Neuronal stem cell (in vitro differentiated cells): ENCODE data around the gene THSD4.

Source experiments
- DNase-seq: peaks from one replicate; pipeline ENCODE4 v3.0.0-alpha.2; 2013; ENCODE audit warnings: low spot score
- H2AFZ ChIP-seq: one replicate; pipeline ENCODE4 v1.6.1; 2013; ENCODE audit warnings: mild to moderate bottlenecking, low read length, inconsistent platforms
- H2AK5ac ChIP-seq: 2 replicates; pipeline ENCODE4 v1.6.1; 2013; ENCODE audit warnings: low read depth, mild to moderate bottlenecking, inconsistent platforms, low read length, moderate library complexity, mixed read lengths
- H2BK120ac ChIP-seq: 2 replicates; pipeline ENCODE4 v1.6.1; 2013; ENCODE audit warnings: low read depth, mild to moderate bottlenecking, inconsistent platforms, low read length, moderate library complexity, mixed read lengths
- H2BK12ac ChIP-seq: one replicate; pipeline ENCODE4 v1.6.1; 2013; ENCODE audit warnings: low read length, inconsistent platforms
- H2BK15ac ChIP-seq: 2 replicates; pipeline ENCODE4 v1.6.1; 2013; ENCODE audit warnings: mild to moderate bottlenecking, low read length, inconsistent platforms, mixed read lengths
- H2BK5ac ChIP-seq: one replicate; pipeline ENCODE4 v1.6.1; 2013; ENCODE audit warnings: inconsistent platforms, mild to moderate bottlenecking, low read length, moderate library complexity
- H3K14ac ChIP-seq: one replicate; pipeline ENCODE4 v1.6.1; 2013; ENCODE audit warnings: low read length, inconsistent platforms
- H3K18ac ChIP-seq: 2 replicates; pipeline ENCODE4 v1.6.1; 2013; ENCODE audit warnings: low read length, inconsistent platforms
- H3K23ac ChIP-seq: 2 replicates; pipeline ENCODE4 v1.6.1; 2013; ENCODE audit warnings: low read depth, mild to moderate bottlenecking, mixed read lengths, low read length, inconsistent platforms; ENCODE audit not compliant: poor library complexity
- H3K27ac ChIP-seq: replicated peaks from 3 replicates; pipeline ENCODE4 v1.5.1; 2013; ENCODE audit warnings: low read length, inconsistent platforms
- H3K27me3 ChIP-seq, 3 experiments: 2 replicates each; pipeline ENCODE4 v1.6.1; 2013; ENCODE audit warnings: low read length in 3 of 3, mild to moderate bottlenecking in 2 of 3, inconsistent platforms in 1 of 3, low read depth in 1 of 3, mixed read lengths in 1 of 3, moderate library complexity in 1 of 3; ENCODE audit not compliant: control insufficient read depth in 3 of 3, insufficient read depth in 3 of 3
- H3K36me3 ChIP-seq, 2 donors: replicated peaks in 1 of 2; 2 replicates each; pipeline ENCODE4 v1.6.1; 2013; ENCODE audit warnings: low read length in 2 of 2; ENCODE audit not compliant: control insufficient read depth in 2 of 2, insufficient read depth in 2 of 2
- H3K4ac ChIP-seq: 2 replicates; pipeline ENCODE4 v1.6.1; 2013; ENCODE audit warnings: inconsistent platforms, mild to moderate bottlenecking, low read length, moderate library complexity
- H3K4me1 ChIP-seq, 2 donors: 1 replicate in 1 of 2; 2 replicates in 1 of 2; pipeline ENCODE4 v1.6.1; 2013; ENCODE audit warnings: low read length in 2 of 2, low read depth in 1 of 2; ENCODE audit not compliant: control insufficient read depth in 2 of 2, insufficient read depth in 1 of 2
- H3K4me2 ChIP-seq: one replicate; pipeline ENCODE4 v1.6.1; 2013; ENCODE audit warnings: mild to moderate bottlenecking, low read length, inconsistent platforms; ENCODE audit not compliant: insufficient read depth, poor library complexity, severe bottlenecking
- H3K4me3 ChIP-seq, 2 donors: 2 replicates each; pipeline ENCODE4 v1.5.1; 2013; ENCODE audit warnings: low read length in 2 of 2, mild to moderate bottlenecking in 2 of 2, inconsistent platforms in 1 of 2, moderate library complexity in 1 of 2
- H3K79me1 ChIP-seq: one replicate; pipeline ENCODE4 v1.6.1; 2013; ENCODE audit warnings: low read depth, mild to moderate bottlenecking, inconsistent platforms, low read length, moderate library complexity
- H3K9ac ChIP-seq: one replicate; pipeline ENCODE4 v1.6.1; 2013; ENCODE audit warnings: mild to moderate bottlenecking, low read depth, low read length, inconsistent platforms; ENCODE audit not compliant: poor library complexity
- H3K9me3 ChIP-seq, 2 donors: replicated peaks in 1 of 2; 2 replicates each; pipeline versions ENCODE3 to v1.6.1; 2013; ENCODE audit warnings: low read length in 2 of 2, mild to moderate bottlenecking in 2 of 2, inconsistent platforms in 1 of 2, low read depth in 1 of 2, mixed read lengths in 1 of 2, moderate library complexity in 1 of 2; ENCODE audit not compliant: control insufficient read depth in 2 of 2, insufficient read depth in 1 of 2
- H4K8ac ChIP-seq: one replicate; pipeline ENCODE4 v1.6.1; 2013; ENCODE audit warnings: low read depth, mild to moderate bottlenecking, inconsistent platforms, low read length, moderate library complexity
- H4K91ac ChIP-seq: one replicate; pipeline ENCODE4 v1.6.1; 2013; ENCODE audit warnings: low read length, low read depth, mild to moderate bottlenecking, inconsistent platforms; ENCODE audit not compliant: poor library complexity
- WGBS, 2 donors: extraction: QIAGEN DNeasy Blood & Tissue Kit; methylation state at CpG; one replicate each; pipeline ENCODE4 v1.1.7; 2013; ENCODE audit warnings: missing lambda C conversion rate in 2 of 2, mixed read lengths in 1 of 2; ENCODE audit not compliant: insufficient read length in 2 of 2, insufficient replicate concordance in 1 of 2; ENCODE audit errors: extremely low coverage in 2 of 2; 5-methylcytosine and 5-hydroxymethylcytosine counted together

THSD4 gene

GRCh38 chr15:71712182-71712581 is 596.9 kb downstream of the THSD4 start:
- Histone ChIP-seq H3K9me3 (no peaks in the 10 kb centered on the region), H3K36me3 (no peaks in the 10 kb centered on the region), H3K14ac (no peak overlapping the region), H3K4ac (no peak overlapping the region), H3K4me1 (peaks cover 0 to 3% of the 10 kb centered on the region in 2 donors), H2AK5ac (no peak overlapping the region), H2BK12ac (no peak overlapping the region), H4K91ac (no peak overlapping the region), H3K27ac (no peak overlapping the region), H3K23ac (no peak overlapping the region), H3K4me2 (no peak overlapping the region), H4K8ac (no peak overlapping the region), H2BK15ac (no peak overlapping the region), H3K79me1 (no peaks in the 10 kb centered on the region), H2AFZ (no peak overlapping the region), H2BK120ac (no peak overlapping the region), H3K4me3 (no peak overlapping the region), H3K27me3 (peaks cover 0 to 12% (median 0%) of the 10 kb centered on the region in 3 experiments), H3K18ac (no peak overlapping the region), H3K9ac (no peak overlapping the region), H2BK5ac (no peak overlapping the region)
- DNase-seq = no peak

- H3K23ac ChIP-seq = no peak overlapping the region
- no peak overlapping the region for H3K4ac ChIP-seq
- no peak overlapping the region for H3K18ac ChIP-seq
- no peak overlapping the region for H2BK15ac ChIP-seq
- H3K4me3 ChIP-seq = no peak overlapping the region
- H3K9me3 ChIP-seq = no peaks in the 10 kb centered on the region
- H2BK12ac ChIP-seq = no peak overlapping the region
- no peak overlapping the region for H4K91ac ChIP-seq
- H2BK120ac ChIP-seq = no peak overlapping the region
- H3K4me1 ChIP-seq = peaks cover 0 to 3% of the 10 kb centered on the region in 2 donors
- DNase-seq = no peak
- H3K9ac ChIP-seq = no peak overlapping the region
- no peak overlapping the region for H2AFZ ChIP-seq
- no peak overlapping the region for H4K8ac ChIP-seq
- no peaks in the 10 kb centered on the region for H3K36me3 ChIP-seq
- peaks cover 0 to 3% (median 0%) of the 10 kb centered on the region in 3 experiments for H3K27me3 ChIP-seq
- no peaks in the 10 kb centered on the region for H3K79me1 ChIP-seq
- H2BK5ac ChIP-seq = no peak overlapping the region
- H2AK5ac ChIP-seq = no peak overlapping the region
- no peak overlapping the region for H3K27ac ChIP-seq
- no peak overlapping the region for H3K14ac ChIP-seq
- WGBS, 2 donors = no CpG with 5 or more reads among the region's 5 CpGs
- H3K4me2 ChIP-seq = no peak overlapping the region
Measured at GRCh38 chr15:71713191-71713809, 598.0 kb downstream of the THSD4 start.

- H3K4me2 ChIP-seq = no peak overlapping the region
- no peak overlapping the region for H2BK12ac ChIP-seq
- no peak overlapping the region for H3K9ac ChIP-seq
- H3K9me3 ChIP-seq = no peaks in the 10 kb centered on the region
- no peak overlapping the region for H3K27ac ChIP-seq
- H2AFZ ChIP-seq = no peak overlapping the region
- H3K23ac ChIP-seq = no peak overlapping the region
- H4K8ac ChIP-seq = no peak overlapping the region
- no peak overlapping the region for H2BK120ac ChIP-seq
- no peak overlapping the region for H3K4me3 ChIP-seq
- no peak overlapping the region for H3K14ac ChIP-seq
- DNase-seq = no peak
- H3K4me1 ChIP-seq = peaks cover 0 to 3% of the 10 kb centered on the region in 2 donors
- H2BK15ac ChIP-seq = no peak overlapping the region
- no peak overlapping the region for H2BK5ac ChIP-seq
- WGBS, 2 donors = no CpG with 5 or more reads among the region's 1 CpG
- no peak overlapping the region for H3K18ac ChIP-seq
- H4K91ac ChIP-seq = no peak overlapping the region
- no peak overlapping the region for H3K4ac ChIP-seq
- H3K79me1 ChIP-seq = no peaks in the 10 kb centered on the region
- H2AK5ac ChIP-seq = no peak overlapping the region
- no peaks in the 10 kb centered on the region for H3K36me3 ChIP-seq
- H3K27me3 ChIP-seq = no peaks in the 10 kb centered on the region
Measured at GRCh38 chr15:71715914-71716313, 600.6 kb downstream of the THSD4 start.

- Histone ChIP-seq H3K23ac (no peak overlapping the region), H2BK15ac (no peak overlapping the region), H2BK120ac (no peak overlapping the region), H3K4ac (no peak overlapping the region), H4K91ac (no peak overlapping the region), H3K27ac (no peak overlapping the region), H3K18ac (no peak overlapping the region), H2BK5ac (no peak overlapping the region), H2AFZ (no peak overlapping the region), H3K4me3 (no peak overlapping the region), H3K9me3 (no peaks in the 10 kb centered on the region), H3K4me1 (peaks cover 0 to 3% of the 10 kb centered on the region in 2 donors), H3K4me2 (no peak overlapping the region), H3K14ac (no peak overlapping the region), H2BK12ac (no peak overlapping the region), H3K79me1 (no peaks in the 10 kb centered on the region), H4K8ac (no peak overlapping the region), H2AK5ac (no peak overlapping the region), H3K27me3 (no peaks in the 10 kb centered on the region), H3K9ac (no peak overlapping the region), H3K36me3 (no peaks in the 10 kb centered on the region)
- no peak for DNase-seq
Measured at GRCh38 chr15:71716990-71717389, 601.7 kb downstream of the THSD4 start.
